Activated naive CD4-positive, alpha-beta T cell treated with Interleukin-2 at 50 U/mL for 16 hours (primary cell): ENCODE results near the gene PM20D2.

Source experiments
- DNase-seq: peaks from one replicate; pipeline ENCODE4 v3.0.0-alpha.2; 2020

The PM20D2 gene

GRCh38 chr6:89145091-89145955 lies 532 bp upstream of the PM20D2 start:
- DNase-seq, result peak; percentile 31

DNA sequence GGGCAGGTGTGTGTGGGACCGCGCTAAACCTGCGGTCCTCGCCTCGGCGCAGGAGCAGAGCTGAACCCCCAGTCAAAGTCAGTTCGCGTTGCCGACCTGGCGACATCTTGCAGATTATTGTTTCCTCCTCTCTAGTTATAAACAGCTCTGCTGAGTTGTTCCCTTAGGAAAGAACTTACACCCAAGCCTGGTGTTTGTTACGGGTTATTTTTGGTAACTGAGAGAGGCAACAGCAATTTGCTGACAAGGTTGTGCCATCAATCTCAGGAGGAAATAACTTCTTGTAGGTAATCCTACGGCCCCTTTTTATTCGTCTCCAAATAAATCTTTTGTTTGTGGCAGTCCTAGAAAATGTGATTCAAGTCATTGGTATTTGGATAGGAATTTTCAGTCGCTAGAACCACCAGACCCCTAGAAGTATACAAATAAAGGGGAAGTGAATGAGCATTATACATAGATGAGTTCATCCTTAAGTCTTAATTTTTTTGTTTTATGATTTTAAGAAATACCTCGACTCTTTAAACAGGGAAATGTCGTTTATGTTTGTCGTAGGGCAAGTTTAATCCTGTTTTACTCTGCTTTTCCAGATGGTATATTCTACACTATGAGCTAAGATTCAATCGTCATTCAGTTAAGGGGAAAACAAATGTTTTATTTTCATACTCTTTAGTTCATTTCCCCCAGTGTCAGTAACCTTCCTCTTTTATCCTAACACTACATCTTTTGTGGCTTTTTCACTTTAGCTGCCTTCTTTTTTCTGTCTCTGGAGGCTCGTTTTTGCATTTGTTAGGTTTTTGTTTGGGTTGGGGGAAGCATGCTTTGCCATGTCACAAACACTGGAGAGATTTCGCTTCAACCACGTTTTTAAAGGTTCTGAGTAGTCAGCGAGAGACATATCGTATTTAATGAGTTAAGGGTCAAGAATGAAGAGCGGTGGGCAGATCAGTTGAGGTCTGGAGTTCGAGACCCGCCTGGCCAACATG lies 1.2 kb downstream of the PM20D2 start:
- DNase-seq, result peak; percentile 35

GRCh38 chr6:89148016-89148750 lies 2.3 kb downstream of the PM20D2 start:
- peak; percentile 36 for DNase-seq

DNA sequence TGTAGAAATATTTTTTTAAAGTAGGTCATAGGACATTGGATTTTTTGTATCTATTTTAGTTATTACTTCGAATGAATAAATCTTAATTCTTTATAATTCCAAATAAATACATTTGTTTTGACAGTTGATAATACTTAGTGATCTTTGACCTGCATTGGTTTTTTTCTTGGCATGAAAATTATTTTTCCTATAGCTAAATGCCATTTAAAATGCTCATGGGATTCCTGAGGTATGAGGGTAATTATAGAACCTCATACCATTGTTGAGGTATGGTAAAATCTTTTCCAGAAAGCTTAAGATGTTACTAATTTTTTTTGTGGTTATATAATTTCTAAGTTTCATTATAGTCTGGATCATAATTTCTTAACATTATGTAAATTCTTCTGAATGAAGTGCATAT lies 8.3 kb downstream of the PM20D2 start:
- DNase-seq, result no peak

GRCh38 chr6:89160331-89161092 lies 14.7 kb downstream of the PM20D2 start:
- DNase-seq, result no peak

DNA sequence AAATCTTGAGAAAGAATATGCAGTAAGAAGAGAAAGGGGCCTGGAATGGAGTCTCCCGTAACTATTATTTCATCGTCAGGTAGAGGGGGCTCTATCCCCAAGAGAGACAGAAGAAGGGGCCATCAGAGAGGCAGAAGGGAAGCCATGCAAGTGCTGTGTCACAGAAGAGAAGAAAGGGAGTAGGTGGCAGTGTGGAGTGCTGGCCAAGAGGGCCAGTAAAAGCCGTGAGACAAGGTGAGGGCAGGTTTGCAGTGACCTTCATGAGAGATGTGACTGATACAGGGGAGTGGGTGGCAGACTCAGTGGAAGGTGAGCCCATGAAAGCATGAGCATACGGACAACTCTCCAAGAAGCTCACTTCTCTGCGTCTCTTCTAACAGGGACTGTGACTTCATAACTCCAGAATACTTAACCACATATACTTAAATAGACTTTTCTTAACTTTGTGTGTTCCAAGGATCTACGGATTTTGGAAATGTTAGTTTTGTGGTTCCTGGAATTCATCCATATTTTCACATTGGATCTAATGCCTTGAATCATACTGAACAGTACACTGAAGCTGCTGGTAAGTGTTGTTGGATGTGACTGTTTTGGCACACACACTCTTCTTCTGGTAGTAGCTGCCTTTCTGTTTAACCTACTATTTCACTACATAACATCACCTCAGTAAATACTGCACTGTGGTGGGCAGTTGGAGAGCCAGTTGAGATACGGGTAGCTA lies 15.6 kb downstream of the PM20D2 start:
- no peak for DNase-seq

DNA sequence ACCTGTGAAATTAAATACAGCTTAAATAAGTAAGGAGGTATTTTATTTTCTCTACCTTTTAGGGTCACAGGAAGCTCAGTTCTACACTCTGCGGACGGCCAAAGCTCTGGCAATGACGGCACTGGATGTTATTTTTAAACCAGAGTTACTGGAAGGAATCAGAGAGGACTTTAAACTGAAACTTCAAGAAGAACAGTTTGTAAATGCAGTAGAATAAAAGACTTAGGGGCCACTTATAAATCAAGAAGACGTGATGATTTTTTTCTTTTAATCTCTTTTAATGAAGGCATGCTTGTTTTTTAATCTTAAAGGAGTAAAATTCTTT lies 16.2 kb downstream of the PM20D2 start:
- DNase-seq, result no peak

DNA sequence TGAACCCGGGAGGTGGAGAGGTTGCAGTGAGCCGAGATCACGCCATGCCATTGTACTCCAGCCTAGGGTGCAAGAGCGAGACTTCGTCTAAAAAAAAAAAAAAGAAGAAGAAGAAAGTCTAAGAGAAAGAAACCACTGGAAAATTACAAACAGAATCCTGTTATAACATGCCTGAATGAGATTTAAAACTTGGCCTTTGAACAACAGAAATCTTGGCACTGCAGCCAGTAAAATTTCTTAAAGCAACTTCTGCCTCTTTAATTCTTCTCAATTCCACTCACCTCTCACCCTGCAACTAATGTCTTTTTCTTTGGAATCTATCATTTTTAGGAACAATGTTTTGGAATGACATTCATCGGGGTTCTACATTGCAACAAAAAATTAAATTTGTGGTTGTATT lies 26.3 kb downstream of the PM20D2 start:
- no peak for DNase-seq

GRCh38 chr6:89173634-89174033 lies 27.8 kb downstream of the PM20D2 start:
- no peak for DNase-seq

DNA sequence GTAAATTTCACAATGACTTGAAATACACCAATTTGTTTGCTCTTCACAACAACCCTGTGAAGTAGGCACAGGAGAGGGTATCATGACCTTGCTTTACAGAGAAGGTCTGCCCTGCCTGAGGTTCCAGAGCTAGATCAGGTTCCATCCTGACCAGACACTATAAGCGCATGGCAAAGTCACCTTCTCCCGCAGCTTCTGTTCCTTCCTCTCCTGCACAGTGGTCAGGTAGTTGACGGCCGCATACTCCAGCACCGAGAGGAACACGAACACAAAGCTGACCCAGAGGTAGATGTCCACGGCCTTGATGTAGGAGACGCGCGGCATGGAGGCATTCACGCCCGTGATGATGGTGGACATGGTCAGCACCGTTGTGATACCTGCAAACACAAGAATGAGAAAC lies 34.3 kb downstream of the PM20D2 start:
- DNase-seq, result no peak

DNA sequence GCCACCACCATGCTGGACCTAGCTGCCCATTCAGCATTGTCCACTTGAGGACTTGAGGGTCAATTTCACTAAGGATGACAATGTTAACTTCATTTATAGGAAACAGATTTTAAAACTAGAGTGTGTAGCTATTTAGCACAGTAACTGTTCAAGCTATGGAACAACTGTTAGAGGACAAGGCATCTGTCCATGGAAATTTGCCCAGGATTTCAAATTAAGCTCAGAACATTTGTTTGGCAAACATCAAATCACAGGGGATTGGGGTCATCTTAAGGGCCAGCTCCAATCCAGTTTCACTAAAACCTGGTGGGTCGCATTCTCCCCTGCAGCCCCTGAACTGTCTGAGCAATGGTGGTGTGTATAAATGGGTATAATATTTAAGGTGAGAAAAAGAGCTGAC lies 35.1 kb downstream of the PM20D2 start:
- DNase-seq, result no peak

- no peak for DNase-seq
Measured at GRCh38 chr6:89183294-89183693, 37.4 kb downstream of the PM20D2 start.

DNA sequence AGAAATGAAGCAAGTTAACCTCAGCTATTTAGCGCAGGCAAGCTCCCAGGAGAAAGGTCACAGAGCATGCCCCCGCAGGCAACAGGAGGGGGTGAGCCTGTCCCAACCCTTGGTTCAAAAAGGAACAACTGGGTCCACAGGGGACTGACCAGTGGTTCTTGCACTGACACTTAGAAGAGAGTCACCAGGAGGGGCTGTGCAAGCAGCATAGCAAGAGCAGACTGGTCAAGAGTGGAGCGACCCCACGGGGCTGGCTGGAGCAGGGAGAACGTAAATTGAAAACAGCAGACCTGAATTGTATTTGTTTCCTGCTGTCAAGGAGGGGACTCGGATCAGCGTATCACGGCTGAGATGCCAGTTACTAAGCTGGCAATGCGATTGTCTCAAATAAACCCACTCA lies 38.5 kb downstream of the PM20D2 start:
- no peak for DNase-seq

DNA sequence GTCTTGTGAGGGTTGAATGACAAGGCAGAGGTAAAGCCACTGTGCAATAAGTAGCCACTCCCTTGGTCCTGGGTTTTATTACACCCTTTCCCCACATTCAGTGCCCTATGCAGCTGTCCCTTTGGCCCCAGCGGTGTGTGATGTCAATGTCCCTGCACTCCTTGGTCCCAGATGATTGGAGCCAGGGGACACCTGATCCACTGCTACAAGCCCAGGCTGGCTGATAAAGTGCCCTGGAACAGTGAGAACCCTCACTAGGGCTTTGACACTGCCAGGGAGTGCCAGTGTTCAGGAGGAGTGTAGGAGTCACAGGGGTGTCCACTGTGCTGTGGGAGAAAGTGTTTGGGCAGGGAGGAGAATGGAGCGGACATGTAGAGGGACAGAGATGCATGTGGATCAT lies 40.9 kb downstream of the PM20D2 start:
- no peak for DNase-seq

- no peak for DNase-seq
Measured at GRCh38 chr6:89187504-89187903, 41.6 kb downstream of the PM20D2 start.

GRCh38 chr6:89190741-89191140 lies 44.9 kb downstream of the PM20D2 start:
- DNase-seq, result no peak

DNA sequence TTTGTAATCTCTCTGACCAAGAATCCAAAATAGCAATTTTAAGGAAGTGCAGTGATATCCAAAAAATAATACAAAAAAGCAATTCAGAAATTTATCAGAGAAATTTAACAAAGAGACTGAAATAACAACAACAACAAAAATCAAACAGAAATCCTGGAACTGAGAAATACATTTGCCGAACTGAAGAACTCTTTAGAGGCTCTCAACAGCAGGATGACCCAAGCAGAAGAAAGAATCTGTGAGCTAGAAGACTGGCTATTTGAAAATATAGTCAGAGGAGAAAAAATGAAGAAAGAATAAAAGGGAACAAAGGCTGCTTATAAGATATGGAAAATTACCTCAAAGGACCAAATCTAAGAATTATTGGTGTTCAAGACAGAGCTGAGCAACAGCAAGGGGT lies 48.7 kb downstream of the PM20D2 start:
- DNase-seq, result no peak

DNA sequence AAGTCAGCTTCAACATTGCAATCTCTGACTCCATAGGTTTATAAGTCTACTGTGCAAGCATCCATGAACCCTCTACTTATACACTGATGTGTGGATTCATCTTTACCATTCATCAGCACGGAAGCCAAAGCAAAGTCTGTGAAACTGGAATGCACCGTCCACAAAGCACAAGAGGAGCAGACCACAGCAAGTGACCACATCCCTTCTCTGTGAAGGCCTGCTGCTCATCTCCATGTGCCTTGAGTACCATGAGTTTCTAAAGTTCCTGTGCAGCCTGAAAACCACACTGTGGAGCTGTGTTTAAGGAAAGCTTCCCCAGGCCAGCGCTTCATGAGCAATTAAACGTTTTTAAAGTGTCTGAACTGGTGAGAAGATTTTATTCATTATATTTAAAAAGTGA lies 51.3 kb downstream of the PM20D2 start:
- DNase-seq, result no peak

- DNase-seq, result no peak
Measured at GRCh38 chr6:89198235-89198634, 52.4 kb downstream of the PM20D2 start.

DNA sequence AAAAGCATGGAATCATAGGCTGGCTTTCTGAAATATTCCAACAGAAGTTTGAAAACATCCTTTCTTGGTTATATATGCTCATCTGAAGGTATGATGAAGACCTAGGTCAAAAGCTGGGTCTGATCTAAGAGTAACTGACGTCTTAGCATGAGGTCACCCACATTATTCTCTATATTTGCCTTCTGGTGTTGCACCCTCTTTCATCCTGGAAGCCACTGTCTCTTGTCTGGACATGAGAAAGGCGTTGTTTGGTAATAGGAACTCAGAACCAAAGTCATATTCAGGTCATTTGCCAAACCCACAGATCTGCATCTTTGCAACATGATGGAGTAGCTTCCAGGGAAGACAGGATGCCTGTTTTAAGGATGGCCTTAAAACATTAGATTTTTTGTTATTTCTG lies 53.7 kb downstream of the PM20D2 start:
- no peak for DNase-seq

- DNase-seq, result no peak
Measured at GRCh38 chr6:89200706-89201215, 54.9 kb downstream of the PM20D2 start.

DNA sequence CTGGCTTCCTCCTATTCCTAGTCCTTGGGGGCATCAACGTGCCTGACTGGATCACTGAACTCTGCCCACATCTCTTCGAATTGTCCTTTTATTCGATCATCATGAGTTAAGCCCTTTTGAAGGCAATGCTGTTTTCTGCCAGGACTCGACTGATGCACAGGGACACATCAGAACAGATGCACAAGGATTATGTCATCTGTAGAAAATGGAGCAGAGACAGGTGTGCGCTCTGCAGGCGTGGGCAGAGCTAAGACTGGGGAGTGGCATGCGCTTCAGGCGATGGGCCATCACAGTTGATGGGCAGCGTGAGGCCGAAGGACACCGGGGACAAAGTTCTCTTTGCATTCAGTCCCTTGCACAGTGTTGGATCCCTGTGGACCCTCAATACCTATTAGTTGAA lies 58.2 kb downstream of the PM20D2 start:
- DNase-seq, result no peak
